ENCODE results near the gene LRFN4.
A peak's percentile ranks its signal among the peaks of the same experiment; 100 is the strongest.
"Not testable (repeated sequence)": the region's sequence is repeated elsewhere in the genome, so short reads cannot be mapped to it uniquely, and the experiment has no call there.

The LRFN4 gene

DNA sequence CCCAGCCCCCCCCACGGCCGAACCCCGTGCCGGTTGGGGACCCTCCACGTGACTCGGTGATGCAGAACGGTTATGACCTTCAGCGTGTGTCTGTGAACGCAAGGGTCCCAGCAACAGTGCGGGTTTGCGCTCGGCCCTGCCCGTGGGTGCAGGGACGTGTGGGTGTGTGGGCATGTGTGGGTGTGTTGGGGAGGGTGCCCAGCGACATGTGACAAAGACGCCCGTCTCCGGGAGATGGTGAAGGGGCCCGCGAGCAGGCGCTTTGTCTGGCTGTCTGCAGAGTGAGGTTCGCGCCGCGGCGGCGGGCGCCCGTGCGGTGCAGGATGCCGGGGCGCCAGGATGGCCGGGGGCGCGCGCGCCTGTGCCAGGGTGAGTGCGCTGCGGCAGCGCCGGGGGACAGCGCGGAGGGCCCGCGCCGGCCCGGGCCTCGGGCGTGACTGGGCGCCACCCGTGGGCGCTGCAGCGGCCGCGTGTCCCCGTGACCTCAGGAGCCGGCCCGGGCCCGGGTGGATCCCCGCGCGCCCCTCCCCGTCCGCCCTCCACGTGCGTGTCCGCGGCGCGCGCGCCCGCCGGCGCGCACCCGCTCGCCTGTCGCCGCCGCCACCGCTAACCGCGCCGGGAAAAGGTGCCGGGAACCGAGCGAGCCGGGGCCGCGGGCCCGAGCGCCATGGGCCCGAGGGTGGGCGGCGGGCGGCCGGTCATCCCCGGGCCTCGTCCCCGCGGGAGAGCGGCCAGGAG is at the start of gene LRFN4:
Gene LRFN4 (plus strand): TSS at position 569 of the 738 bp plus-strand sequence. CDS start 681 bp downstream, outside the sequence.
- DNase-seq (ENCODE audit: low read depth, low spot score) = no peak

DNA sequence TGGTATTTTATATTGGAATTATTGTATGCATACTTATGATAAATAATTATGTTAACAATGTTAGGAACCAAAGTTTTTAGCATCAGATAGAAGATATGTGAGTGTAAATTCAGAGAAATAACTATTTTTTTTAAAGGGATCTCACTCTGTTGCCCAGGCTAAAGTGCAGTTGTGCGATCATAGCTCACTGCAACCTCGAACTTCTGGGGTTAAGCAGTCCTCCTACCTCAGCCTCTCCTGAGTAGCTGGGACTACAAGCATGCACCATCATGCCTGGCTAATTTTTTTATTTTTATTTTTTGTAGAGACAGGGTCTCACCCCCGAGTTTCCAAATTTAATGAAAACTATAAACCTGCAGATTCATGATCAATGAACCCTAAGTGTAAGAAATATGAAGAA is 47.3 kb upstream of the LRFN4 start:
- no peak for DNase-seq (ENCODE audit: low read depth, low spot score)

DNA sequence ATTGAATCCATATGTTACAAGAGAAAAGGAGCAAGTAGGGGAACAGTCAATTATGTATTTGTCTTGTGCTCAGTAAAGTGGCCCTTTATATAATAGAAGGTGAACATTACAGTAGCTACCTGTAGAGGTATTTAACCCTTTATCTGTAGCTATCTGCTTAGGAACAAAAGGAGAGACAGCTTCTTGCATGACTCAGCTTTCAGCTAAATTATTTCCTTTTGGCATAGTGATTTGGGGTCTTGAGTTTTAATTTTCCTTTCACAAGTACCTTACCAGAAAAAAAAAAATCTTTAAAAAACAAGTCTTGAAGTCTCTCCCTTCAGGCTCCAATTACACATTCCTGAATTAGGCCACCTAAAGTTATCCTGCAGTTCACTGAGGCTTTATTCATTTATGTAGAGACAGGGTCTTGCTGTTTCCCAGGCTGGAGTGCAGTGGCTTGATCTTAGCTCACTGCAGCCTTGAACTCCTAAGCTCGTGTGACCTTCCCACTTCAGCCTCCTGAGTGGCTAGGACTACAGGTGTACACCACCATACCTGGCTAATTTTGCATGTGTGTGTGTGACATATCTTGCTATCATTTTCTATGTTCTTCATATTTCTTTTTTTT is 46.2 kb upstream of the LRFN4 start:
- DNase-seq (ENCODE audit: low read depth, low spot score) = no peak

DNA sequence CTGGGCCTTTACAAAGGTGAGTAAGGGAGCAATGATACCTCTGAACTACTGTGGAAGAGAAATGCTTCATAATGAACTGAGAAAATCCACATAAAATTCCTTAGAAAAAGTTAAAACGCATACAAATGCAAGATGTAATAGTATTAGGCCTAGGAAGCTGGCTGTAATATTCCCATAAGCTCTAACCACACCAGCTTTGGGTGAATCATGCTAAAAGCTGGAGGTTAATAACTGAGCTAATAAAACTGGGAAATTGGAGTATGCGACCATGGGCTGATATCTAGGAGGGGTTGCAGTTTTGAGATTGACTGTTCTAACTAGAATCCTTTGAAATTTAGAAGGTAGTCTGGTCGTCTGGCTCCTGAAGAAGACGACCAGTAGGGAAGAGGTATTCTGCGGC is 42.2 kb upstream of the LRFN4 start:
- DNase-seq (ENCODE audit: low read depth, low spot score) = no peak

DNA sequence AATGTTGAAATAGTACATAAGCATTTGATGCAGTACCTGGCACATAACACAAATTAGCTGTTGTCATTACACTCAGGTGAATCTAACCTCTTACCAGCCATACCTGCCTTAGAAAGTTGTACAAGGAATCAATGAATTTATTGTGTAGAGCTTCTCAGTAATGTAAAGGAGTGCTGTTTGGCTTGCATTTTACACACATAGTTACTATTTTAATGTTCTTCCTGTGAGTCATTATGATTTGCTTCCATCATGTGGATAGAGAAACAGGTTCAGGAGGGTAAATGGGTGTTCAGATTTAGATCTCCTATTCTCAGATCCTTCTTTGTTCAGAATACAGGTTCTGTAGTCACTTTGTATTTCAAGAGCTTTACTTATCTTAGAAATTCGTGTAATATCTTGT is 41.2 kb upstream of the LRFN4 start:
- DNase-seq (ENCODE audit: low read depth, low spot score) = no peak

DNA sequence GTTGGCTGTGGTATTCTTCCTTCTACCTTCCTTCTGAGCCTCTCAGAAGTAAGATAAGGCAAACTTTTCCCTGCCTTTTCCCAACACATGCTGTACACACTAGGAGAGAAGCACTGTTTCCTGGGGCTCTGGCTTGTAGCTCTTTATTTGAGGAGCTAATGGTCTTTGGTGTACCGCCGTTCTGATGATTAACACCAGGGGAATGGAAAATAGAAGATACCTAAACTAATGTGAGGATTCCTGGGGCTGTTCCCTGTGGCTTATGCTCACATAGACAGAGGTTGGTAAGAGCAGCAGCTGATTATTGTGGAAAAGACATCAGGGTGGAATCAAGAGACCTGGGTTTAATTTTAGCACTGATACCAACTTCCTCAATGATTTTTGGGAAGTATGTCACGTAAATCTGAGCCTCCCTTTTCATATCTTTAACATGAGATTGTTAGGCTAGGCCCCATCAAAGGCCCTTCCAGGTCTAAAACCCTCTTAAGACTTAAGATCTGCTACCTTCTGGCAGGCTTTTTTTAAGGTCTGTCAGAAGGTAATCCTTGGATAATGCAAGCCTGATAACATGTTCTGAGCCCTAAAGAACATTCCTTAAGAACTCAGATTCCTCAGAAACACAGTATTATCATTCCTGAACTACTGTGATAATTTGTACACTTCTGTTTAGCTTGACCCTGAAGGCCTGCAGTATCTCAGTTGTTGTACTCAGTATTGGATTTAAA is 38.5 kb upstream of the LRFN4 start:
- DNase-seq (ENCODE audit: low read depth, low spot score) = no peak

DNA sequence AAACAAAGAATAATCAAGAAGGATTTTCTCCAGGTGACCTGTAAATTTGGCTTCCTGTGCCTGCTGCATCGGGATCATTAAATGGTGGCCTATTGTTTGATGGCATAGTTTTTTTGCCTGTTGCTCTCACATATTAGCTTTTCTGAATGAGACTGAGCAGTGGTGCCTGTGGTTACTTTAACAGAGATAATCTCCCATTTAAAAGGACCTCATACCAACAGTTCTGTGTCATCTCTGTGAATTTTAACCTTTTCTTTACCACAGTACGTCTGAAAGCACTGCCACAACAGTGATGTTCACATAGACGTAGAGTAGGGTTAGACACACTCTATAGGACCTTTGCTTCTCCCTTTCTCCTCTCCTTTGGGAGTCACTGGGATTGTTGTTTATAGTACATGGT is 36.5 kb upstream of the LRFN4 start:
- no peak for DNase-seq (ENCODE audit: low read depth, low spot score)

DNA sequence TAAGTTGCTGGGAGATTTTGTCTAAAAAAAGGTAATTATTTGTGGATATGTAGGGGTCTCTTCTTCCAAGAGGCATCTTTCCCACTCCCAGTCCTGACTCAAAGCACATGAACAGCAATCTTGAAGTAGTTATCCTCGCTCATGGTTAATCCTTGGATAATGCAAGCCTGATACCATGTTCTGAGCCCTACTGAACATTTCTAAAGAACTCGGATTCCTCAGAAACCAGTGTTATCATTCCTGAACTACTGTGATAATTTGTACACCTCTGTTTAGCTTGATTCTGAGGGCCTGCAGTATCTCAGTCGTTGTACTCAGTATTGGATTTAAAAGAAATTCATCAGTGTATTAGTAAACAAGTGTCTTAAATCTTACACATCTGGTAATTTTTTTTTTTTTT is 36.0 kb upstream of the LRFN4 start:
- DNase-seq (ENCODE audit: low read depth, low spot score) = no peak

DNA sequence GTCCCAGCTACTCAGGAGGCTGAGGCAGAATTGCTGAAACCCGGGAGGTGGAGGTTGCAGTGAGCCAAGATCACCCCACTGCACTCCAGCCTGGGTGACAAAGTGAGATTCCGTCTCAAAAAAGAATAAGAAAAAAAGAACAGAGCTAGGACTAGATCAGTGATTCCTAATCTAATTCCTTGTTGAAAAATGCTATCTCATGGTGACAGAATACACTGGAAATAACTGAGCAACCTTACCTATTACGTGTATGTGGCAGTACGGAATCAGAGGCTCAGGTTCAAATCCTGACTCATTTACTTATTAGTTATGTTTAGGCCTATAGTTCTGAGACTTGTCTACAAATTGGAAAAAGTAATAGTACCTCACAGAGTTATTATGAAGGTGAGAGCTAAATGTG is 33.2 kb upstream of the LRFN4 start:
- no peak for DNase-seq (ENCODE audit: low read depth, low spot score)

DNA sequence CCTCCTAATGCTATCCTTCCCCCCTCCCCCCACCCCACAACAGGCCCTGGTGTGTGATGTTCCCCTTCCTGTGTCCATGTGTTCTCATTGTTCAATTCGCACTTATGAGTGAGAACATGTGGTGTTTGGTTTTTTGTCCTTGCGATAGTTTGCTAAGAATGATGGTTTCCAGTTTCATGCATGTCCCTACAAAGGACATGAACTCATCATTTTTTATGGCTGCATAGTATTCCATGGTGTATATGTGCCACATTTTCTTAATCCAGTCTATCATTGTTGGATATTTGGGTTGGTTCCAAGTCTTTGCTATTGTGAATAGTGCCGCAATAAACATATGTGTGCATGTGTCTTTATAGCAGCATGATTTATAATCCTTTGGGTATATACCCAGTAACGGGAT is 32.3 kb upstream of the LRFN4 start:
- DNase-seq (ENCODE audit: low read depth, low spot score) = not testable (repeated sequence)

DNA sequence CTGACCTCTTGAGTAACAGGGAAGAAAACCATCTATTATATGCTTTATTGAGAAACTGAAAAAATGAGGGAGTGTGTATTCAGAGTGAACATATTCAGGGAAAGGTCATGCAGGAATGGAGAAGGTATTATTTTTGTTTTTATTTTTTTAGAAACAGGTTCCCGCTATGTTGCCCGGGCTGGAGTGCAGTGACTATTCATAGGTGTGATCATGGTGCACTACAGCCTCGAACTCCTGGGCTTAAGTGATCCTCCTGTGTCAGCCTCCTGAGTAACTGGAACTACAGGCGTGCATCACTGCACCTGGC is 22.4 kb upstream of the LRFN4 start:
- no peak for DNase-seq (ENCODE audit: low read depth, low spot score)

DNA sequence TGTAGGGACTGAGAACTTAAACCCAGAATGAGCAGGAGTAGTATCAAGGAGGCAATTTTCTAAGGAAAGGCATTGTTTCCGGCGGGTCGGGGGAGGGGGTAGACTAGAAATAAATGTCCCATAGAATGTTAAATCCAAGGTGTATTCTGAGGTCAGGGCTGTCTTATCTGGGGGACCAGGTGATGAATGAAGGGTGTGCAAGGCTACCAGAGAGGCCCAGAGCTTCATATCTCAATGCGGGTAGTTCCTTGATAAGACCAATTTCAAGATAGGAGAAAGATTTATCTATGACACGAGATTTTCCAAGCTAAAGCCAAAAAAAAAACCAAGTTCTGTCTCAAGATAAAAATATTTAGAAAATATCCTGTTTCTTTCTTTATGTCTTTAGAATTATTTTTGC is 21.9 kb upstream of the LRFN4 start:
- no peak for DNase-seq (ENCODE audit: low read depth, low spot score)

DNA sequence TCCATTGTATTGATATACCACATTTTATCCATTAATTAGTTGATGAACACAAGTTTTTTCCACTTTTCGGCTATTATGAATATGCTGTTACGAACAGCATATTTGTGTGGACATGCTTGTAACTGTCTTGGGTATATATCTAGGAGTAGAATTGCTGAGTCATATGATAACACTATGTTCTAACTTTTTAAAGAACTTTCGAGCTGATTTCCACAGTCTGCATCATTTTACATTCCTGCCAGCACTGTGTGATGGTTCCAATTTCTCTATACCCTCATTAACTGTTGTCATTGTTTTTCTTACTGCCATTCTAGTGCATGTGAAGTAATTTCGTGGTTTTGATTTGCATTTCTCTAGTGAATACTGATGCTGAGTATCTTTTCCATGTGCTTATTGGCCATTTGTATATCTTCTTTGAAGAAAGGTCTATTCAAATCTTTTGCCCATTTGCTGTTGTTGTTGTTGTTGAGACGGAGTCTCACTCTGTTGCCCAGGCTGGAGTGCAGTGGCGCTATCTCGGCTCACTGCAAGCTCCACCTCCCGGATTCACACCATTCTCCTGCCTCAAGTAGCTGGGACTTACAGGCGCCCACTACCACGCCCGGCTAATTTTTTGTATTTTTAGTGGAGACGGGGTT is 21.0 kb upstream of the LRFN4 start:
- no peak for DNase-seq (ENCODE audit: low read depth, low spot score)

DNA sequence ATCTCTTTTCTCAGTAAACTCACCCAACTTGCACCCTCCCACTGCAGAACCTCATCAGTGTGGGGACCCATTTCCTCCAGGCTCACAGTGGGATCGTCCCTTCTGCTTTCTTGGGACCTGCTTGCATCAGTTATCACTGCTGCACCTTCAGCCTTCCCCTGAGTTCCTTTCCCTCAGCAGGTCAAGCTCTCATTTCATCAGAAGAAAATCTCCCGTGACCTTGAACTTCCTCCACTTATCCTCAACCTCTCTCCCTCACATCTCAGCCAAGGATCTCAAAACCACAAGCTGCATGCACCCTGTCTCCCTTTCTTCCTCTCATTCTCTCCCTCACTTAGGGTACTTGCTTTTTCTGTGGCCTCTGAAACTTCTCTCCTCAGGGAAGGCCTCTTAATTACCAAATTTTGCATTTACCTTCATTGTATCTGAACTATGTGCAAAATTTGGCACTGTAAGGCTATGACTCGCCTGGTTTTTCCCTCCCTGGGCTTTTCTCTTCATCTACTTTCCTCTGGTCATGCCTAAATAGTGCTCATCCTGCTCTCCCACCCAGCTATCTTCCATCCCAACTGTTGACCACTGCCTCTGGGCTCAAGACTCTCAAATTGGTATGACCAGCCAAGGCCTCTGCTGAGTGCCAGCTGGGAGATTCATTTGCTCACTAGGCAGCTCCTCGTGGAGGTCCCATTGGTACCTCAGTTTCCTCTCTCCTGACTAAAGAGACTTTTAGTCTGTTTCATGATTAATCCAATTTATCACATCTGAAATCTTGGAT is 16.4 kb upstream of the LRFN4 start:
- no peak for DNase-seq (ENCODE audit: low read depth, low spot score)

DNA sequence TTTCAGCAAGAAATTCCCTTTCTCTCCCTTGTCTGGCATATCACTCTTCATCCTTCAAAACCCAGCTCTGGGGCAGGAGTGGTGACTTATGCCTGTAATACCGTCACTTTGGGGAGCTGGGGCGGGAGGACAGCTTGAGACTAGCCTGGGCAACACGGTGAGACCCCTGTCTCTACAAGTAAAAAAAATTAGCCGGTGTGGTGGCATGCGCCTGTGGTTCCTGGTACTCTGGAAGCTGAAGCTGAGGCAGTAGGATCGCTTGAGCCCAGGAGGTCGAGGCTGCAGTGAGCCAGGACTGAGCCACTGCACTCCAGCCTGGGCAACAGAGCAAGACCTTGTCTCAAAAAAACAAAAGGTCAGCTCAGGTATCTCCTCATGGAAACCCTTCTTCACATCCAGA is 15.0 kb upstream of the LRFN4 start:
- no peak for DNase-seq (ENCODE audit: low read depth, low spot score)

DNA sequence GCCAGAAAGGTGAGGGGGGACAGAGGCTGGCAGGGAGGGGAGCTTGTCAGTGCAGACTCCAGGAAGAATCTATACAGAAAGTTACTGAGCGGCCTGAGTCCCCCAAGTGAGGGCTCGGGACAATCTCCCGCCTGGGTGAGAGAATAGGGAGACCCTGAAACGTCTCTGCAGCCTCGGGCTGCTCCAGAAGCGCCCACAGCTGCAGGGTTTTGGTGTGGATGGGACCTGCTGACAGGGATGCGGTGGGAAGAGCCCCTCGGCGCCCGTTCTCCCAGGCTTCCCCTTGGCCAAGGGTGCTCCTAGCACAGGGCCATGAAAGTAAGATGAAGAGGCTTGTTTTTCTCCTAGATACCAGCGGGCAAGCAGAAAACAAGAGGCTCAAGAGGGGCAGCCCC is 14.4 kb upstream of the LRFN4 start:
- no peak for DNase-seq (ENCODE audit: low read depth, low spot score)

DNA sequence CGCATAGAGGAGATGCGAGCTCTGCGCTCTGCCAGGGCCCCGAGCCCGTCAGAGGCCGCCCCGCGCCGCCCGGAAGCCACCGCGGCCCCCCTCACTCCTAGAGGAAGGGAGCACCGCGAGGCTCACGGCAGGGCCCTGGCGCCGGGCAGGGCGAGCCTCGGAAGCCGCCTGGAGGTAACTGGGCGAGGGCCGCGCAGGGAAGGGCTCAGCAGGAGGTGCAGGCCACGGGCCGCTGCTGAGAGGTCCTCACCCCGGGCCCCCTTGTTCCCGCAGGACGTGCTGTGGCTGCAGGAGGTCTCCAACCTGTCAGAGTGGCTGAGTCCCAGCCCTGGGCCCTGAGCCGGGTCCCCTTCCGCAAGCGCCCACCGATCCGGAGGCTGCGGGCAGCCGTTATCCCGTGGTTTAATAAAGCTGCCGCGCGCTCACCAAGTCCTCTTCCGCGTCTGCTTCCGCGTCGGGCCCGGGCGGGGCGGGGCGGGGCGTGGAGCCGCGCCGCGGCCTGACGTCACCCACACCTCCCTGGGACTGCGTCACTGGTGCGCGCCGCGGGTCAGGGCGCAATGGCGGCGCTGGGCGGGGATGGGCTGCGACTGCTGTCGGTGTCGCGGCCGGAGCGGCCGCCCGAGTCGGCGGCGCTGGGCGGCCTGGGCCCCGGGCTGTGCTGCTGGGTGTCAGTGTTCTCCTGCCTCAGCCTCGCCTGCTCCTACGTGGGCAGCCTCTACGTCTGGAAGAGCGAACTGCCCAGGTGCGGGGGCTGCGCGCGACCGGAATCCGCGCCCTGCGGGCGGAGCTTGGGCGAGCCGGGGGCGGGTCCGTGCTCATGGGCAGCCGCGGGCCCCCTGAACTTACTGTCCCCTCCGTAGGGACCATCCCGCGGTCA is 13.7 kb upstream of the LRFN4 start, which contains the start of gene RCE1:
Gene RCE1 (plus strand): TSS at position 546 of the 880 bp plus-strand sequence. CDS start 15 bp downstream, at position 561.
- DNase-seq (ENCODE audit: low read depth, low spot score) = peak; percentile 78

DNA sequence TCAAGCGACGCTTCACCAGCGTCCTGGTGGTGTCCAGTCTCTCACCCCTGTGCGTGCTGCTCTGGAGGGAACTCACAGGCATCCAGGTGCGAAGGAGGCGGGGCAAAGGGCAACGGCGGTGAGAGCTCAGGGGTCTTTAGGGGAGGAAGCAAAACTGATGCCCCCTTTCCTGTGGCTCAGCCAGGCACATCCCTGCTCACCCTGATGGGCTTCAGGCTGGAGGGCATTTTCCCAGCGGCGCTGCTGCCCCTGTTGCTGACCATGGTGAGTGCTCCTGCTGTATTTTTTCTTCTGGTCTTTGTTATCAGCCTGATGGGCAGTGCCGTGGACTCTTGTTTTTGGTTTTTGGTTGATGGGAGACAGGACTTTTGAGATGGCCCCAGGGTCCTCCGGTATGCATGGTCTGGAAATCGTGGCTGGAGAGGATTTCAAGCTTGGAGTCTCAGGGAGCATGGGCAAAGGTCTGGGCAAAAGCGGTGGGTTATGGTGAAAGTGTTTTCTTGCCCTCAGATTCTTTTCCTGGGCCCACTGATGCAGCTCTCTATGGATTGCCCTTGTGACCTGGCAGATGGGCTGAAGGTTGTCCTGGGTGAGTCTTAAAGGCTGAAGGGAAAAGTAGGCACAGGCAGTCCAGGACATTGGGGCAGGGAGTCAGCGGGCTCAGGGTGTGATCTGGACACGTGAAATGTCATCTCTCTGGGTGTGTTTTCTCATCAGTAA is 12.9 kb upstream of the LRFN4 start:
- DNase-seq (ENCODE audit: low read depth, low spot score) = no peak

DNA sequence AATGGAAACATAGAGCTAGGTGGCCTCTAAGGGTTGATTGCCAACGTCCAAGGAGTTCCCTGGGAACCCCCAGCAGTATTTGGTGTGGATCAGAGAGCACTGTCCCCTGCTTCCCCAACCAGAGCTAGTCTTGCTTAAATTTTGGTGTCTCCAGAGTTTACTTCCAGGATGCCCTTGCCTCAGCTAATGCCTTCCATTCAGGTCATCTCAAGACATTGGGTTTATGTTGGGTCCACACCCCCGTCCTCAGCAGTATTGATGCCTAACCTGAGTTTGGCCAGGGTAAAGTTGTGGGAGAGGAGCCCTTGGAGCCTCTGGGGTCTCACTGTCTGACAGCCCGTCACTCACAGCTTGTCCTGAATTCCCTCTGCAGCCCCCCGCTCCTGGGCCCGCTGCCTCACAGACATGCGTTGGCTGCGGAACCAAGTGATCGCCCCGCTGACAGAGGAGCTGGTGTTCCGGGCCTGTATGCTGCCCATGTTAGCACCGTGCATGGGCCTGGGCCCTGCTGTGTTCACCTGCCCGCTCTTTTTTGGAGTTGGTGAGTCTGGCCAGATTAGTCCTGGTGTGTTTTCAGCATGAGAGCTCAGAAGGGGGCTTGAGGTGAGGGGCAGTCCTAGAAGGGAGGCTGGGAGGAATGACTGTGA is 12.2 kb upstream of the LRFN4 start:
- no peak for DNase-seq (ENCODE audit: low read depth, low spot score)

Measured in activated naive CD8-positive, alpha-beta T cell treated with anti-CD3 and anti-CD28 coated beads, Interleukin-2, amount 50 U/mL, for 16 hours (primary cell).